Transverse colon (tissue), 4 donors: ENCODE measurements around the gene RCBTB1.

Source experiments
- EP300 ChIP-seq: sonication (generic); formaldehyde crosslinking; IDR thresholded peaks from one replicate; pipeline ENCODE4 v1.6.1; 2017; ENCODE audit warnings: antibody characterized with exemption, low read depth
- POLR2AphosphoS5 ChIP-seq, 3 donors: sonication (generic); formaldehyde crosslinking; IDR thresholded peaks; one replicate each; pipeline ENCODE4 v1.6.1; 2016; ENCODE audit warnings: antibody characterized with exemption in 3 of 3
- TF ChIP-seq, protein P1 (sequence below), 5 experiments: fragments of 200-600 bp in 3 of 5; fragments of 450-650 bp in 2 of 5; sonication (generic) in 3 of 5; IDR thresholded peaks; 1 replicate in 2 of 5; 2 replicates in 3 of 5; pipeline ENCODE4 v1.5.1; 2016 to 2017; ENCODE audit warnings: antibody characterized with exemption in 5 of 5, inconsistent platforms in 3 of 5, mild to moderate bottlenecking in 2 of 5, moderate library complexity in 1 of 5

DNA sequence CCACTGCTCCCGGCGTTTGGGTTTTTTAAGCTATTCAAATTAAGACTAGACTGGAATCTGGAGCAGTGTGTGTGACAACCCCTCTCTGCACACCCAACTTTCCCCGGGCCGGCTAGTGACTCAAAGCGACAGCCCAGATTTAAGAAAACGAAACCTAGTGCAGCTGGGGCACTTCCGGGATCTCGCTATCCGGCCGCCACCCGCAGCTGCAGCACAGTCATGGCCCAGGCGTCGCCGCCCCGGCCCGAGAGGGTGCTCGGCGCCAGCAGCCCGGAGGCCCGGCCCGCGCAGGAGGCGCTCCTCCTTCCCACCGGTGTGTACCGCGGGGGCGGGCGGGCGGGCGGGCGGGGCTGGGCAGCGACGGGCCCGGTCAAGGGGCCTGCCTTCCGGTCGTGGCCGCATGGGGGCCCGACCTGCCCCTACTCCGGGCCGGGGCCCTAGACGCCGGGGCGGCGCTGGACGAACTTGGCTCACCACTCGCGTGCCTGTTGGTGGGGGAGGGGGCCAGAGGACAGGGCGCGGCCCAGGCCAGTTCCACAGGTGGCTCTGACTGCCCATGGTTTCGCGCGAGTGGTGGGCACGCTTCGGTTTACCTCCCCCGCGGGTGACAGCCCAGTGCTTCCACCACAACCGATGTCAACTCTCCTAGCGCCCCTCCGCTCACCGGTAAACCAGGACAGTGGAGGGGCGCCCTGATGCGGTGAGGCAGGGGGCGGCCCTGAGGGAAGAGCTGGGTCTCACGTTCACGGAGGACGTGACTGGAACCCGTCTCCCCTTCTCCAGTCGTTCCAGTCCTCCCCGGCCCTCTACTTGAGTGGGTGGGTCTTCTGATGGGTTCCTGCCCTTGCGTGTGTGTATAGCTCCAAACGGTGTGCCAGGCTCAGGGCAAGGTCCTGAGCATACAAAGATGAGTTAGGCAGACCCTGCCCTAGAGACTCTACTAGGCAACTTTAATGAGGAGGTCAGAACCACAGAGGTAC lies 89.3 kb downstream of the RCBTB1 start, which contains the start of gene PHF11:
- TF ChIP-seq, protein P1, sequence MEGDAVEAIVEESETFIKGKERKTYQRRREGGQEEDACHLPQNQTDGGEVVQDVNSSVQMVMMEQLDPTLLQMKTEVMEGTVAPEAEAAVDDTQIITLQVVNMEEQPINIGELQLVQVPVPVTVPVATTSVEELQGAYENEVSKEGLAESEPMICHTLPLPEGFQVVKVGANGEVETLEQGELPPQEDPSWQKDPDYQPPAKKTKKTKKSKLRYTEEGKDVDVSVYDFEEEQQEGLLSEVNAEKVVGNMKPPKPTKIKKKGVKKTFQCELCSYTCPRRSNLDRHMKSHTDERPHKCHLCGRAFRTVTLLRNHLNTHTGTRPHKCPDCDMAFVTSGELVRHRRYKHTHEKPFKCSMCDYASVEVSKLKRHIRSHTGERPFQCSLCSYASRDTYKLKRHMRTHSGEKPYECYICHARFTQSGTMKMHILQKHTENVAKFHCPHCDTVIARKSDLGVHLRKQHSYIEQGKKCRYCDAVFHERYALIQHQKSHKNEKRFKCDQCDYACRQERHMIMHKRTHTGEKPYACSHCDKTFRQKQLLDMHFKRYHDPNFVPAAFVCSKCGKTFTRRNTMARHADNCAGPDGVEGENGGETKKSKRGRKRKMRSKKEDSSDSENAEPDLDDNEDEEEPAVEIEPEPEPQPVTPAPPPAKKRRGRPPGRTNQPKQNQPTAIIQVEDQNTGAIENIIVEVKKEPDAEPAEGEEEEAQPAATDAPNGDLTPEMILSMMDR (IDR thresholded peaks at IDR 0.05): peak in 2 of 5 experiments; percentile 16
- TF ChIP-seq POLR2AphosphoS5 (IDR thresholded peaks at IDR 0.05) (peak; percentile 11 to 81 (median 76)), EP300 (no peak)
